NCI-H1092 treated with DMSO at 0.1 percent for 48 hours (cell line): ENCODE measurements around the gene CDK5.

ENCODE experiments used
- DNase-seq: peaks from one replicate; lab custom pipeline; 2025; lab: John Stamatoyannopoulos, UW

Gene CDK5

GRCh38 chr7:151073990-151074389 is 16.3 kb upstream of the CDK5 start:
- DNase-seq = no peak

- no peak for DNase-seq
These were observed 13.6 kb upstream of the CDK5 start for GRCh38 chr7:151071032-151071866.

- no peak for DNase-seq
These were observed 12.9 kb upstream of the CDK5 start for GRCh38 chr7:151070574-151070960.

- no peak for DNase-seq
These were observed 12.3 kb upstream of the CDK5 start for GRCh38 chr7:151069841-151070573.

- no peak for DNase-seq
These were observed 10.5 kb upstream of the CDK5 start for GRCh38 chr7:151068069-151068773.

- DNase-seq = no peak
These were observed 8.7 kb upstream of the CDK5 start for GRCh38 chr7:151066273-151066974.

- no peak for DNase-seq
These were observed 7.8 kb upstream of the CDK5 start for GRCh38 chr7:151065516-151065915.

- no peak for DNase-seq
These were observed 7.3 kb upstream of the CDK5 start for GRCh38 chr7:151064993-151065392.

- no peak for DNase-seq
These were observed 6.8 kb upstream of the CDK5 start for GRCh38 chr7:151064454-151064853.

GRCh38 chr7:151063212-151063561 is 5.5 kb upstream of the CDK5 start:
- no peak for DNase-seq

GRCh38 chr7:151062399-151063211 is 4.9 kb upstream of the CDK5 start:
- no peak for DNase-seq

GRCh38 chr7:151062111-151062398 is 4.4 kb upstream of the CDK5 start:
- DNase-seq = no peak

- no peak for DNase-seq
These were observed 3.8 kb upstream of the CDK5 start for GRCh38 chr7:151061213-151062110.

- DNase-seq = peak; percentile 24
These were observed 2.9 kb upstream of the CDK5 start for GRCh38 chr7:151060416-151061212.

GRCh38 chr7:151060113-151060415 is 2.4 kb upstream of the CDK5 start:
- DNase-seq = no peak

- DNase-seq = peak; percentile 67
These were observed 1.8 kb upstream of the CDK5 start, which contains the start of gene SLC4A2 for GRCh38 chr7:151059367-151060112. SLC4A2 (plus strand) TSS chr7:151059589; CDS start chr7:151061988, 2,399 bp downstream.

GRCh38 chr7:151058781-151059366 is 1.2 kb upstream of the CDK5 start:
- DNase-seq = peak; percentile 33

GRCh38 chr7:151057989-151058780 is 488 bp upstream of the CDK5 start:
- DNase-seq = peak; percentile 100
